Superior temporal gyrus (tissue), 1 donor: ENCODE data around the gene KCNQ1.

Source experiments
- DNase-seq: peaks from one replicate; pipeline ENCODE4 v3.0.0-alpha.2; 2016; ENCODE audit errors: extremely low spot score

The KCNQ1 gene

GRCh38 chr11:2577991-2578928 is 133.5 kb downstream of the KCNQ1 start:
- DNase-seq, result no peak

- DNase-seq, result no peak
Measured at GRCh38 chr11:2578929-2579270, 134.1 kb downstream of the KCNQ1 start.

GRCh38 chr11:2579315-2580060 is 134.7 kb downstream of the KCNQ1 start:
- DNase-seq, result no peak

DNA sequence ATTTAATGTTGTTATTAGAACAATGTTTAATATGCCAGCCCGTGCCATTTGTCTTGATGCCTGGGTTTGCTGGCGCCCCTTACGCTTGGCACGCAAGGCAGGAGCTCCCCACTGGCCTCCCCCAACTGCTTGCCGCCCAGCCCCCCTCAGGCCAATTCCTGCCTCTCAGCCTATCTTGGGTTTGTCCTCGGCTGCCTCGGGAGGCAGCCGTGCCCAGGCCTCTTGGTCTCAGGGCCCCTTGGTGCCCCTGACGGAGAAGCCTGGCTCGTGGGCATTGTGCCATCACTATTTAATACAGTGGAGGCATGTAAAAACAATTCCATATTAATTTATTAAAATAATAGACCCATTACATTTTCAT is 135.2 kb downstream of the KCNQ1 start:
- DNase-seq, result no peak

DNA sequence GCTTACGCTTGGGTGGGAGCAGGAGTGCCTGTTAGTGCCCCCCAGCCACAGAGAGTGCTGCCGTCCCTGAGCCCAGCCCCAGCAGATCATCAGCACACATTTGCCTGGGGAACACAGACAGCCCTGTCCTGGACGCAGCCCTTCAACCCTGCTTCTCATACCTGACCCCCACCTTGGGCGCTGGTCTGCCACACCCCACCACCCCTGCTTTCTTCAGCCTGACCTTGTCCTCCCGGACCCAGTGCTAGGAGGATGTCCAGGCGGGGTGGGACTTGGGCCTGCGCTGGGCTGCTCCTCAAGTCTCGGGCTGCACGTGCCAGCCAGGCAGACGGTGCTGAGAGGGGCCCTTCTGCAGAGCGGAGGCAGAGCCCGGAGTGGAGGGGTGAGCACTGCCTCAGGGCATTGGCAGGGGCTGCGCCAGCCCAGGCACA is 135.8 kb downstream of the KCNQ1 start:
- no peak for DNase-seq

- DNase-seq, result no peak
Measured at GRCh38 chr11:2581151-2581930, 136.5 kb downstream of the KCNQ1 start.

DNA sequence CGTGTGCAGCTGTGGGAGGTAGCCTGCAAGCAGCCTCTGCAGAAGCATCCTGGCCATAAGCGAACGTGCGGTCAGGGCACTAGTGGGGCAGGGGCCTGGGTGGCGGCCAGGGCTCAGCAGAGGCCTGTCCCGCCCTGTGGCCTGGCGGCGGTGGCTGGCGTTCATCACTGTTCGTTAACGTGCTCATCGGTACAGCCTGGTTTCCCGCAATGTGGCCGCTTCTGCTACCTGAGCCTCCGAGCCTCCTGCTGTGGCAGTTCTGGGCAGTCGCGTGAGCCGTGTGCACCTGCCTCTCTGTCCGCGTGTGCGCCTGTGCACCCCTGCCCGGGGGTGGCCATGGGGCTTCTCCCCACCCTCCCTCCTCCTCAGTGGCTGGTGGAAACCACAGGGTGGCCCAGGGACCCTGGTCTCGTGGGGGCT is 137.1 kb downstream of the KCNQ1 start:
- no peak for DNase-seq

- no peak for DNase-seq
Measured at GRCh38 chr11:2582351-2582945, 137.6 kb downstream of the KCNQ1 start.

DNA sequence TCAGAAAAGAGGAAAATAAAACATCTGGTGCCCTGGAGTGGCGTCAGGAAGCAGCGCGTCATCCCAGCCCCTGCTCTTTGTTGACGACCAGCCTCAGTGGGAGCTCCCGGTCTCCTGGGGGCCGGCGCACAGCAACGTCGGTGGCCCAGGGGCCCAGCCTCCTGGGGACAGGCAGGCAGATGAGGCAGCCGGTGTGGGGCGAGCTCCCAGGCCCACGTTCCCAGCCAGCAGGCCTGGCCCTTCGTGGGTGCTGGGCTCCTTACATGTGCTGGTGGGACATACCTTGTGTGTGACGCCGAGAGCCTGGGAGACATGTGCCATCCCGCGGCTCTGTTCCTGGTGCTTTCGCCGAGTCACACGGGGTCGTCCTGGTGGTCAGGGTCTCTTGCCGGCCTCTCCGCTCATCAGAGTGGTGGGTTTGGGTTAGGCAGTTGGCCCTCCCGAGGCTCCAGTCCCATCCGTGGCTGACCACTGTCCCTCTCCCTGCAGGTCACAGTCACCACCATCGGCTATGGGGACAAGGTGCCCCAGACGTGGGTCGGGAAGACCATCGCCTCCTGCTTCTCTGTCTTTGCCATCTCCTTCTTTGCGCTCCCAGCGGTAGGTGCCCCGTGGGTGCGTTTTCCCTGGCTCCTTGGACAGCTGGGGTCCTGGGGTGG is 138.3 kb downstream of the KCNQ1 start:
- DNase-seq, result no peak

DNA sequence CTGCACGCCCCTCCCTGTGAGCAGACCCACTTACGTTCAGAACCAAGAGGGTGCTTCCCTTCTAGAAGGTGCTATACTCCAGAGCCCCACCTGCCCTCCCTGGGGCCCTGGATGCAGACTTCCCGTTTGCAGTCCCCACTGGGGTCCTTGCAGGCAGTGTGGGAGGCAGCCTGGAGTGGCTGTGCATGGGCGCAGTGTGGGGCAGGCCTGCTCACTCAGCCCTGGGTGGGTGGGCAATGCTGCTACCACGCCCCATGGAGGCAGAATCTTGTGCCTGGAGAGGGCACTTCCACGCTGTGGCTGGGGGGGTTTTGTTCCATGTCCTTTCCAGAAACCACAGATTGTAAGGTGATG is 138.8 kb downstream of the KCNQ1 start:
- DNase-seq, result no peak

DNA sequence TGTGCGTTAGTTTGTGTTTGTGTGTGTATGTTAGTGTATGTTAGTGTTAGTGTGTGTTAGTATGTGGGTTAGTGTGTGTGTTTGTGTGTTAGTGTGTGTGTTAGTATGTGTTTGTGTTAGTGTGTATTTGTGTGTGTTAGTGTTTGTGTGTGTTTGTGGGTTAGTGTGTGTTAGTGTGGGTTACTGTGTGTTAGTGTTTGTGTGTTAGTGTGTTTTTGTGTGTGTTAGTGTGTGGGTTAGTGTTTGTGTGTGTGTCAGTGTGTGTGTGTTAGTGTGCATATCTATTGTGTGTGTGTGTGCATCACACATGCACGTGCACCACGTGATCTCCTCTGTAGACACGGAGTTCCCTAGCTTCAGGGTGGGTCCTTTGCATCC is 139.6 kb downstream of the KCNQ1 start:
- DNase-seq, result no peak

DNA sequence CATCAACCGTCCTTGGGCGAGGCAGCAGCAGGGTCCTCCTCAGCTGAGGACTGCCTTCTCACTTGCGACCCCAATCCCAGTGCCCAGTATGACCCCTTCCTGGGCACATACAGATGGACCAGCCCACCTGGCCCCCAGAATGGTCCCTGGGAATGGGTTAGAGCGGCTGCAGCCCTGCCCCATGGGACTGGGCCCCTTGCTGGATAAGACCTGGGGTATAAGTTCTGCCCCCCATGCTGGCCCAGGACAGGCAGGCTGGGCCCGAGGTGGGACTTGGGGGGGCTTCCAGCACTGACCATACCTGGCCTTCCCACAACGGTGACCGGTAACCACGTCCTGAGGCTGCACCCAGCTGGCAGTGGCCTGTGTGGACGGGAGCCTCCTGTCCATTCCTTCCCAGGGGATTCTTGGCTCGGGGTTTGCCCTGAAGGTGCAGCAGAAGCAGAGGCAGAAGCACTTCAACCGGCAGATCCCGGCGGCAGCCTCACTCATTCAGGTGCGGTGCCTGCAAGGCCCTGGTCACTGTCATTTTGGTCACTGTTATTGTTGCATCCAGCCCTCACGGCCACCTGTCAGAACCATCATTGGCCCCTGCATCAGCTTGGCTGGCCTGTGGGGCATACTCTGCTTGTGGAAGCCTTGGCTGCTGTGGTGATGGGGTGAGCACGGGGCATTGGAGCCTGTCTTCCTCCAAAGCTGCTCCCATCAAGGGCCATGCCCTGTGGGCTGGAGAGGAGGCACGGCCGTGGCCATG is 140.2 kb downstream of the KCNQ1 start:
- DNase-seq, result no peak

GRCh38 chr11:2585566-2586086 is 140.8 kb downstream of the KCNQ1 start:
- no peak for DNase-seq

DNA sequence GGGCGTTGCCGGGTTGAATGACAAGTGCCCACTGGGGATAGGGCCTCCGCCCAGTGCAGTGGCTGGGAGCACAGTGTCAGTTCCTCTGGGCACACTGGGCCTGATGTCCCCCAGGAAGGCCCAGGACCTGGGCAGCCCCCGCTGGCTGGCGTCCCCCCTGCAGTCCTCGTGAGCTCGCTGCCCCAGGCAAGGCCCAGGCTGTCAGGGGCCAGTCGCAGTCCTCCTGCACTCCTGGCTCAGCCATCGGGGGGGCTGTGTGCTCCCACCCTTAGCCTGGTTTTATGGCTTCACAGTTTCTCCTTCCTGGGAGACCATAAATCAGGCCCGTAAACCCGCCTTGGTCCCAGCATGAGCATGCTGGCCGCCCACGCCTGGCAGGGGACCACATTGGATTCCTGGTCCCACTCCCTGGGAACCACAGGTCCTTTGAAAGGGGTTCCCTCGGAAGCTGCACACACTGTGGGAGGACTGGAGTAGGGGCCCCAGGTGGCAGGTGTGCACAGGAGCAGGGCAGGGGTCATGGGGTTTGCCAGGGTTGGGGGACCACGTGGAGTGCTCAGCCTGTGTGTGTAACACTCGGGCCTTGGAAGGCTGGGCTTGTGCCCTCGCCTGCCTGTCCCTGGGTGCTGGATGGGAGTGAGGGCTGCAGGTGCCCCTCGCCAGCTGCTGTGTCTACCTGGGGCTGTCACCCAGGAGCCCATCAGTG is 141.4 kb downstream of the KCNQ1 start:
- DNase-seq, result no peak

DNA sequence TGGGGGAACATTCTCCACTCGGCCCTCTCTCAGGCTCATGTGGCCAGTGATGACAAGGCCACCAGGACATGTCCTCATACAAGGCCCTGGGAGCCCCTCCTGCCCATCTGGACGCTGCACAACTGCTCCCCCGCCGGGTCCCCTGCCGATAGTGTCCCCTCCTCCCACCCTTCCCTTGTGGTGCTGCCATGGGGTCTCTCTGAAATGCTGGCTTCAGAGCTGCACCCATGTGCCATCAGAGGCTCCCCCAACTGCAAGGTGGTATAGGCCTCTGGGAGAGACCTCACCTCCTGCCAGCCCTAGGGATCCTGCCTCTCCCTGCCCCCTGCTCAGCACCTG is 142.0 kb downstream of the KCNQ1 start:
- no peak for DNase-seq

DNA sequence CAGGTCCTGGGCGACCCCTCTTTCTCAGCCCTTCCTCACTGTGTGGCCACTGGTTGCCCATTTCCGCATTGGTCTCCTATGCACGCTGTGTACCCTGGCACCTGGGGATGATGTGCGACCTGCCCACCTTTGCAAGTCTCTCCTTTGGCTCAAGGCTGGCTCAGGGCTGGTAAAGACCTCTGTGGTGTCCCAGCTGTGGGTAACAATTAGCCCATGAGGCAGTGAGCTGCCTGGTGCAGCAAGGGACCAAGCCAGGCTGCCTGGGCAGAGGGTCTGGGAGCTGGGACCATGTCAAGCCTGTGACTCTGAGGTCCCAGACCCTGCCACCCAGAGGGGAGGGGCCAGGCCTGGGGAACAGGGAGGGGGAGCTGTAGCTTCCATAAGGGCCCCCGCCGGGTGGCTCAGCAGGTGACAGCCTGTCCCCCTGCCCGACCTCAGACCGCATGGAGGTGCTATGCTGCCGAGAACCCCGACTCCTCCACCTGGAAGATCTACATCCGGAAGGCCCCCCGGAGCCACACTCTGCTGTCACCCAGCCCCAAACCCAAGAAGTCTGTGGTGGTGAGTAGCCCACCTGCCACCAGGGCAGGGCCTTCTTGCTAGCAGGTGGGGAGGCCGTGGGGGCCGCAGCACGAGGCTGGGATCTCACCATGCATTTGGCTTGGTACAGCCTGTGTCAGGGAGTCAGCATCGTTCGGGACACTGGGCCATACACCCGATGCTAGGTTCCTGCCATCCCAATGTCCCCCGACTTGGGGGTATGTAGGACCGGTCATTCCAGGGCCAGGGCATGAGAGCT is 142.5 kb downstream of the KCNQ1 start:
- no peak for DNase-seq

DNA sequence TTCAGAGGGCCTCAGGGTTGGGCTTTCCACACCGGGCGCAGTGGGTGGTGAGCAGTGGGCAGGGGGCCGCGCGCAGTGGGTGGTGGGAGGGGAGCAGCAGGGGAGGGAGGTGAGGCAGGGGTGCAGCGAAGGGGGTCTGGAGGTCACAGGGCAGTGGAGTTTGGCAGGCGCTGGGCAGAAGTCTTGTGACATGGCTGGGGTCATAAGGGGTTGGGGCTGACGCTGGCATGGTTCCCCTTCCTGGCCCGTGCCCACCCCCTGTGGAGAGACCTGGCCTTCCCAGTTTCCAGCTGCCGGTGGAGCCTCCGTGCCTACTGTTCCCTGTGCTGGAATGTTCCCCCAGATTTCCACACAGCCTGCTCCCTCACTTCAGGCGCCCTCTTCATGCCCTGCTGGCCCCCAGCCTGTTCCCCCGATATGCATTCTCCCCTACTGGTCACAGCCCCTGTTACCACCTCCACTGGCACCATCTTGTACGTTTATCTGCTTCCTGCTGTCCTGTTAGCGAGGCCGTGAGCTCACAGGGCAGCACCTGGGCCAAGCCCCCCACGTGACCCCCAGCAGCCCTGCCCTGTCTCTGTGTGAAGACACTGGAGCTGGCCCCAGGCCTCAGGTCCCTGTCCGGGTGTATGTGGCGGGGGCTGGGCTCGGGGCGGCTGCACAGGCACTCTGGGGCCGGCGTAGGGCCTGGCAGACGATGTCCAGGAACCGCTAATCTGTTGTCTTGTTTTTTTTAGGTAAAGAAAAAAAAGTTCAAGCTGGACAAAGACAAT is 143.4 kb downstream of the KCNQ1 start:
- no peak for DNase-seq

- no peak for DNase-seq
Measured at GRCh38 chr11:2588809-2589537, 144.2 kb downstream of the KCNQ1 start.
